Prostate gland (tissue), 2 donors: ENCODE results near the gene UBE2J1. TPM values are rescaled to one million over a fixed set of nuclear protein-coding genes. Genes with fewer than 3 reads are reported as not detected.
A peak's percentile ranks its signal among the peaks of the same experiment; 100 is the strongest.
"Not testable (repeated sequence)": the region's sequence is repeated elsewhere in the genome, so short reads cannot be mapped to it uniquely, and the experiment has no call there.

Source experiments
- DNase-seq: peaks from one replicate; pipeline ENCODE4 v3.0.0-alpha.2; 2019; ENCODE audit warnings: low spot score
- H3K27ac ChIP-seq, 2 donors: fragments of 200-600 bp; sonication (generic); 2 replicates each; pipeline ENCODE4 v1.5.1; 2017 to 2019
- H3K27me3 ChIP-seq: fragments of 200-600 bp; sonication (generic); replicated peaks from 2 replicates; pipeline ENCODE4 v1.5.1; 2019; ENCODE audit not compliant: insufficient read depth
- H3K36me3 ChIP-seq, 2 donors: fragments of 200-600 bp; sonication (generic); 1 replicate in 1 of 2; 2 replicates in 1 of 2; pipeline versions ENCODE4 v1.5.1 to v1.8.1; 2017 to 2019
- H3K4me1 ChIP-seq: fragments of 200-600 bp; sonication (generic); replicated peaks from 2 replicates; pipeline ENCODE4 v1.5.1; 2019
- H3K4me3 ChIP-seq, 2 donors: fragments of 200-600 bp; sonication (generic); 2 replicates each; pipeline ENCODE4 v1.5.1; 2017 to 2019
- H3K9me3 ChIP-seq: fragments of 200-600 bp; sonication (generic); 2 replicates; pipeline ENCODE4 v1.5.1; 2017
- CTCF ChIP-seq, 4 experiments: fragments of 200-600 bp in 2 of 4; fragments of 450-650 bp in 2 of 4; sonication (generic) in 2 of 4; IDR thresholded peaks; 1 replicate in 3 of 4; 2 replicates in 1 of 4; pipeline ENCODE4 v1.5.1; 2016 to 2019; ENCODE audit warnings: antibody characterized with exemption in 4 of 4, mild to moderate bottlenecking in 2 of 4, moderate library complexity in 2 of 4
- POLR2A ChIP-seq: fragments of 450-650 bp; IDR thresholded peaks from one replicate; pipeline ENCODE4 v1.6.1; 2016; ENCODE audit warnings: antibody characterized with exemption, mild to moderate bottlenecking
- POLR2AphosphoS5 ChIP-seq: sonication (generic); formaldehyde crosslinking; IDR thresholded peaks from one replicate; pipeline ENCODE4 v1.6.1; 2017; ENCODE audit warnings: antibody characterized with exemption
- WGBS: methylation state at CpG from one replicate; pipeline ENCODE4 v1.1.5; 2018; 5-methylcytosine and 5-hydroxymethylcytosine counted together
- intact Hi-C: fragments of 100-400 bp; cut with DNase I; formaldehyde crosslinking; loops from one replicate; pipeline ENCODE4 v1.14.2; 2022
- total RNA-seq, 2 donors: library from RNA; depleted of rRNA; stranded (reverse); fragments of >200 nt; gene quantifications; one replicate each; pipeline ENCODE4 v1.1.0, GENCODE V29; 2016

Gene UBE2J1
- total RNA-seq, 2 donors from 2014 or later: 31.7 to 98.4 TPM

GRCh38 chr6:89298680-89299465 lies 53.6 kb downstream of the UBE2J1 start:
- TF ChIP-seq CTCF (IDR thresholded peaks at IDR 0.05): no peak
- TF ChIP-seq POLR2AphosphoS5: no peak
- TF ChIP-seq POLR2A: no peak
- DNase-seq: no peak
- WGBS: 69% methylated on average over 4 of the region's 4 CpGs

GRCh38 chr6:89297695-89298351 lies 54.7 kb downstream of the UBE2J1 start:
- TF ChIP-seq POLR2A (no peak), CTCF (IDR thresholded peaks at IDR 0.05) (no peak), POLR2AphosphoS5 (peak; percentile 50)
- intact Hi-C loops: no loop called here
- Histone ChIP-seq H3K27ac (no peak overlapping the region), H3K36me3 (no peaks in the 10 kb centered on the region), H3K4me3 (no peak overlapping the region), H3K27me3 (no peaks in the 10 kb centered on the region), H3K4me1 (no peaks in the 10 kb centered on the region), H3K9me3 (no peaks in the 10 kb centered on the region)
- 37% methylated on average over 12 of the region's 12 CpGs for WGBS
- DNase-seq: peak; percentile 33

More at GRCh38 chr6:89298680-89299465, 53.6 kb downstream of the UBE2J1 start:
- Histone ChIP-seq H3K27me3 (no peaks in the 10 kb centered on the region), H3K4me1 (no peaks in the 10 kb centered on the region), H3K27ac (no peak overlapping the region), H3K4me3 (no peak overlapping the region), H3K9me3 (no peaks in the 10 kb centered on the region), H3K36me3 (no peaks in the 10 kb centered on the region)
- intact Hi-C loops: no loop called here

GRCh38 chr6:89295981-89296380 lies 56.5 kb downstream of the UBE2J1 start:
- no peaks in the 10 kb centered on the region for H3K9me3 ChIP-seq
- H3K4me3 ChIP-seq: no peak overlapping the region
- no peaks in the 10 kb centered on the region for H3K36me3 ChIP-seq
- DNase-seq: no peak
- H3K4me1 ChIP-seq: no peaks in the 10 kb centered on the region
- no peak for TF ChIP-seq POLR2A
- H3K27ac ChIP-seq: no peak overlapping the region
- intact Hi-C loops: no loop called here
- 88% methylated on average over 2 of the region's 2 CpGs for WGBS
- no peaks in the 10 kb centered on the region for H3K27me3 ChIP-seq

GRCh38 chr6:89295116-89295515 lies 57.4 kb downstream of the UBE2J1 start:
- H3K36me3 ChIP-seq, H3K27ac ChIP-seq, H3K9me3 ChIP-seq, H3K4me3 ChIP-seq, H3K4me1 ChIP-seq, intact Hi-C loops, H3K27me3 ChIP-seq, DNase-seq: not testable (repeated sequence)
- WGBS: 95% methylated on average over 1 of the region's 1 CpG

GRCh38 chr6:89291256-89291819 lies 61.2 kb downstream of the UBE2J1 start:
- Histone ChIP-seq H3K36me3 (no peaks in the 10 kb centered on the region), H3K9me3 (no peaks in the 10 kb centered on the region), H3K4me3 (no peak overlapping the region), H3K27ac (no peak overlapping the region), H3K27me3 (no peaks in the 10 kb centered on the region), H3K4me1 (no peaks in the 10 kb centered on the region)
- DNase-seq: no peak
- 83% methylated on average over 11 of the region's 11 CpGs for WGBS
- intact Hi-C loops: no loop called here
- TF ChIP-seq CTCF (IDR thresholded peaks at IDR 0.05) (no peak), POLR2A (no peak), POLR2AphosphoS5 (no peak)
